Colonic mucosa (tissue), 4 donors: Measurements from ENCODE around the gene ABAT. TPM values are rescaled to one million over a fixed set of nuclear protein-coding genes. Genes with fewer than 3 reads are reported as not detected.

Experiments used
- DNase-seq: peaks from one replicate; pipeline ENCODE4 v3.0.0-alpha.2; 2020
- H3K27ac ChIP-seq: fragments of 200-600 bp; one replicate; pipeline ENCODE4 v1.8.0; 2021
- H3K27me3 ChIP-seq: fragments of 200-600 bp; one replicate; pipeline ENCODE4 v1.8.0; 2021
- H3K36me3 ChIP-seq: fragments of 200-600 bp; one replicate; pipeline ENCODE4 v1.8.0; 2021
- H3K4me1 ChIP-seq: fragments of 200-600 bp; one replicate; pipeline ENCODE4 v1.8.0; 2021; ENCODE audit warnings: mild to moderate bottlenecking
- H3K4me3 ChIP-seq: fragments of 200-600 bp; one replicate; pipeline ENCODE4 v1.8.0; 2021
- H3K9ac ChIP-seq, 2 donors: one replicate each; pipeline ENCODE4 v1.7.0; 2013; ENCODE audit warnings: control low read depth in 2 of 2, low read depth in 2 of 2, low read length in 2 of 2
- H3K9me3 ChIP-seq: fragments of 200-600 bp; one replicate; pipeline ENCODE4 v1.8.0; 2021
- intact Hi-C: fragments of 100-400 bp; cut with DNase I; formaldehyde crosslinking; loops from one replicate; pipeline ENCODE4 v1.14.1; 2022
- total RNA-seq, 2 donors: library from RNA; stranded (reverse); fragmentation: NEBNext Ultra II Directional in 1 of 2; extraction: Animal tissue kit (Norgen Biotek cat#: 25700) in 1 of 2; gene quantifications; one replicate each; pipeline ENCODE4 v1.2.1, GENCODE V29; 2021
- TF ChIP-seq, protein P1 (sequence below): fragments of 200-600 bp; IDR thresholded peaks from one replicate; pipeline ENCODE4 v1.8.0; 2022; ENCODE audit warnings: antibody characterized with exemption, mild to moderate bottlenecking
- donor health status: healthy.
- donor health status: DM: no; HTN: no; CAD: no.
- donor health status: DM: no; HTN: no; CAD: no.

Gene ABAT
- total RNA-seq, 2 donors from 2014 or later = 12.9 to 25.6 TPM

DNA sequence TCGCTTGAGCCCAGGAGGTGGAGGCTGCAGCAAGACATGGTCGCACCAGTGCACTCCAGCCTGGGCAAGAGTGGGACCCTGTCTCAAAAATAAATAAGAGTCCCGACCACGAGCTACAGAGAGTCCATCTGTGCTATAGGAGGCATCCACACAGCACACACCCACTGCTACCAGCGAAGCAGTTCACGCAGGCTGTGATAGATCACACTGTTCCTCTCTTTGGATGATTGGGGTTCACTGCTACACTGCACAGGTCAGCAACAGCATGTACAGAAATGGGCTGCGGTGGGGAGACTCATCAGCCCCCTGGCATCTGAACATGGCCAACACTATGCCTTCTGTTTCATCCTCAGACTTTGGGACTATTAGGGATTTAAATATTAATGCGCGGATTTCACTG, 157.0 kb downstream of the ABAT start:
- Histone ChIP-seq H3K9me3 (no peaks in the 10 kb centered on the region), H3K4me3 (no peak overlapping the region), H3K27ac (no peak overlapping the region), H3K27me3 (no peaks in the 10 kb centered on the region), H3K9ac (no peak overlapping the region), H3K36me3 (peaks cover 10% of the 10 kb centered on the region), H3K4me1 (no peaks in the 10 kb centered on the region)
- no peak for DNase-seq
- intact Hi-C loops = no loop called here
- TF ChIP-seq, protein P1, sequence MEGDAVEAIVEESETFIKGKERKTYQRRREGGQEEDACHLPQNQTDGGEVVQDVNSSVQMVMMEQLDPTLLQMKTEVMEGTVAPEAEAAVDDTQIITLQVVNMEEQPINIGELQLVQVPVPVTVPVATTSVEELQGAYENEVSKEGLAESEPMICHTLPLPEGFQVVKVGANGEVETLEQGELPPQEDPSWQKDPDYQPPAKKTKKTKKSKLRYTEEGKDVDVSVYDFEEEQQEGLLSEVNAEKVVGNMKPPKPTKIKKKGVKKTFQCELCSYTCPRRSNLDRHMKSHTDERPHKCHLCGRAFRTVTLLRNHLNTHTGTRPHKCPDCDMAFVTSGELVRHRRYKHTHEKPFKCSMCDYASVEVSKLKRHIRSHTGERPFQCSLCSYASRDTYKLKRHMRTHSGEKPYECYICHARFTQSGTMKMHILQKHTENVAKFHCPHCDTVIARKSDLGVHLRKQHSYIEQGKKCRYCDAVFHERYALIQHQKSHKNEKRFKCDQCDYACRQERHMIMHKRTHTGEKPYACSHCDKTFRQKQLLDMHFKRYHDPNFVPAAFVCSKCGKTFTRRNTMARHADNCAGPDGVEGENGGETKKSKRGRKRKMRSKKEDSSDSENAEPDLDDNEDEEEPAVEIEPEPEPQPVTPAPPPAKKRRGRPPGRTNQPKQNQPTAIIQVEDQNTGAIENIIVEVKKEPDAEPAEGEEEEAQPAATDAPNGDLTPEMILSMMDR = no peak

DNA sequence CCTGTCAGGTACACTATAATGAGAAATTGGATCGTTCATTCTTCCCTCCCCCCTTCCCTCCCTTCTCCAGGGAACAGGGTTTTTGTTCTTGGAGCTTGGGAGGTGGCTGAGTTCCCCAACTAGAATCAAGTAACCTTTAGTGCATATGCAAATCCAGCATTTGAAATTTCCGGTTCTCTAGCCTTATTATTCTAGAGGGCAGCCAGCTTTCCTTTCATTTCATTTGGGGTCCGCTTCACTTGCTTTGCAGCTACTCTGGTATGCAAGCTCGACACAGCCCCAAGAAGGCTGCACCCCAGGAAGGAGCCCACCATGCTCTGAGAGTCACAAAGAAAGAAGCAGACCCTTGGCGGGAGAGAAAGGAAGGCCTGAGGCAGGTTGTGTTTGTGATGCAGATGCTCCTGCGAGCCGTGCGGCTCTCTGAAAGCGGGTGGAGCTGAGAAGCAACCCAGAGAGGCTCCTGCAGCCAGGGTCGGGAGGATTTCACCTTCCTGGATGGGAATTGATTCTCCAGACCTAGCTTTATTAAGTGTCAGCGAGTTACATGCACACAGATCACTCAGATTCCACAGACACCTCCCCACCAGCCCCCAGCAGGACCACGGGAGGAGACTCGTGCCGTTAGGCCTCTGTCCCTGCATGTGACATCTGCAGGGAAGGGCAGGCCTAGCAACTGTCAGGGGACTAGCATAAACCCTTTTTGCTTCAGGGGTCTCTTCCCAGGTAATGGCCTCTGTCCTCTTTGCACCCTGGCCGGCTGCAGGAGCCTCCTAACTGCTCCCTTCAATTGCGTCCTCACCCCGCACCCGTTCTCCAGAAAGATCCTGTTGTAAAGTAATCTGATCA, 157.7 kb downstream of the ABAT start:
- Histone ChIP-seq H3K27me3 (no peaks in the 10 kb centered on the region), H3K36me3 (peaks cover 10% of the 10 kb centered on the region), H3K27ac (no peak overlapping the region), H3K4me3 (no peak overlapping the region), H3K4me1 (no peaks in the 10 kb centered on the region), H3K9me3 (no peaks in the 10 kb centered on the region), H3K9ac (no peak overlapping the region)
- TF ChIP-seq, protein P1 = no peak
- intact Hi-C loops = no loop called here
- no peak for DNase-seq

DNA sequence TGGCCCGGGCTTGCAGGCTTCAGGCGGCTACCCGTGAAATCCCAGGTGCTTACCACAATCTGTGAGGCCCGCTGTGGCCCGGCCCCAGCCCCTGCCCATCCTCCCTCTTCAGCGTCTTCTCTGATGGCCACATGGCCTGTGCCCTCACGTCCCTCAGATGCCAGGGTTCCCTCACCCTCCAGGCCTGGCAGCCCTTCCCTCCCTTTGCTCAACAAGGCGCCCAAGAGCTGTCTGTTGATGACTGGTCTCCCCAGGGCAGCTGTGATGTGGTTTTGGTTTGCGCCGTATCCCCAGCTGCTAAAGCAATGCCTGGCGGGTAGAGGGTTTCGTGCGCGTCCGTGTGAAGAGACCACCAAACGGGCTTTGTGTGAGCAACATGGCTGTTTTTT, 158.3 kb downstream of the ABAT start:
- TF ChIP-seq, protein P1 = no peak
- DNase-seq = no peak
- intact Hi-C loops = no loop called here

More for the DNA sequence above, 158.3 kb downstream of the ABAT start:
- Histone ChIP-seq H3K36me3 (peaks cover 10% of the 10 kb centered on the region), H3K4me3 (no peak overlapping the region), H3K27ac (no peak overlapping the region), H3K4me1 (no peaks in the 10 kb centered on the region), H3K9ac (no peak overlapping the region), H3K9me3 (no peaks in the 10 kb centered on the region), H3K27me3 (no peaks in the 10 kb centered on the region)

Other genes with a start within 250 kb of the ABAT start
- not detected for gene TMEM114, start 84.1 kb upstream of the ABAT start, total RNA-seq
- 10 to 100 TPM; 16.1 to 26.8 TPM for gene METTL22, start 52.9 kb upstream of the ABAT start, total RNA-seq
- gene TMEM186, start 123.0 kb downstream of the ABAT start, total RNA-seq = 10 to 100 TPM; 11.9 to 20.3 TPM
- gene PMM2, start 123.2 kb downstream of the ABAT start, total RNA-seq = 10 to 100 TPM; 60.7 to 88.1 TPM
- gene CARHSP1, start 194.4 kb downstream of the ABAT start, total RNA-seq = 10 to 100 TPM; 75.7 to 77.9 TPM
- gene LITAFD, start 207.7 kb downstream of the ABAT start, total RNA-seq = not detected